Suppressor macrophage treated with lipopolysaccharide for 1 hour (primary cell): ENCODE data around the gene CAV2.

Experiments
- DNase-seq, 3 donors: peaks; one replicate each; pipeline ENCODE4 v3.0.0-alpha.2; 2020 to 2022

Gene CAV2

DNA sequence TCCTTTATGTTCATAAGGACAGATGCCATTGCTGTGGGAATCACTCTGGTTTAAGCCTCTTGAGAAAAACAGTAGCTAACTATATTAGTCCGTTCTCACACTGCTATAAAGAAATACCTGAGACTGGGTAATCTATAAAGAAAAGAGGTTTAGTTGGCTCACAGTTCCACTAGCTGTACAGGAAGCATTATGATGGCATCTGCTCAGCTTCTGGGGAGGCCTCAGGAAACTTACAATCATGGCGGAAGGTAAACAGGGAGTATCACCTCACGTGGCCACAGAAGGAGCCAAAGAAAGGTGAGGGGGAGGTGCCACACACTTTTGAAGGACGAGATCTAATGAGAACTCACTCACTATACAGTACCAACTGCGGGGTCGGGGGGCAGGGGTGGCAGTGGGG lies 2.9 kb upstream of the CAV2 start:
- DNase-seq = no peak

DNA sequence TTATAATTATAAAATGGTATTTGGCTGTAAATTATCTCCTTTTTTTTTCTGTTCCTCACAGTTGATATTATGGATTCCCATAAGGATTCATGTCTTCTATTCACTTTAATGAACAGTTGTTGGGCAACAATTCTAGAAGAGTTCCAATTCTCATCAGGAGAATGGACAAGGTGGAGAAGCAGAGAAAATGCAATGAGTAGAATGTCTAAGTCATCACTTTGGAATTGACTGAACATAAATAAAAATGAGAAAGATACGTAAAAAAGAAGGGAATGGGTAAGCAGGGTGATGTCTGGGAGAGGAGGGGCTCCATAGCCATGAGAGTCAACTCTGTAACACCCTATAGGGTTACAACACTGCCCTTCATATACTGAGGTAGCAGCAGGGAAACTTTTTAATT lies 1.8 kb upstream of the CAV2 start:
- DNase-seq = no peak

DNA sequence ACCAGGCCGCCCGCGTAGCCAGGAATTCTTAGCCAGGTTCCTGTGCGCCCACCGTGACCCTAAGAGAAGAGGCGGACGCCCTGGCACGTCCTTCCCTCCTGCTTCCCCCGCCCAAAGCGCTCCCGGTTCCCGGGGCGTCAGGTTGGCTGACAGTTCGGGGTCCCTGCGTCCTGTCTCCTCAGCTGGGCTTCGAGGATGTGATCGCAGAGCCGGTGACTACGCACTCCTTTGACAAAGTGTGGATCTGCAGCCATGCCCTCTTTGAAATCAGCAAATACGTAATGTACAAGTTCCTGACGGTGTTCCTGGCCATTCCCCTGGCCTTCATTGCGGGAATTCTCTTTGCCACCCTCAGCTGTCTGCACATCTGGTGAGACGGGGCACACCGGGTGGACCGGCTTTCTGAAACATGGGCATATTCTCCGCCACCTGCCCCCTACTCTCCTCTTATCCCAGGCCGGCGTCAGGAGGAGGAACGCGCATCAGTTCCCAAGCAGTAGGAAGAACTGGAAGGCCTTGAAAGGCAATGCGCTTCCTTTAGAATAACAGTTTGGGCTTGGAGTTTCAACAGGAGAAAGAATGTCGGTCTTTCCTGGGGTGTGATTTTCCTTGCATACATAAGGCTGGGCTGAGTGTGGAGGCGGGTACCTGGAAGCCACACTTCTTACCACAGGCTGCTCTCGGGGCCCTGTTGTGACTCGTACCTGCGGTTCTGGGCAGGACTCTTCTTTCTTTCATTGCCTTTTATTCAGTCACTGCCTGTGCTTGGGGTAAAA lies 728 bp downstream of the CAV2 start:
- peak in 1 of 3 donors; percentile 12 for DNase-seq

DNA sequence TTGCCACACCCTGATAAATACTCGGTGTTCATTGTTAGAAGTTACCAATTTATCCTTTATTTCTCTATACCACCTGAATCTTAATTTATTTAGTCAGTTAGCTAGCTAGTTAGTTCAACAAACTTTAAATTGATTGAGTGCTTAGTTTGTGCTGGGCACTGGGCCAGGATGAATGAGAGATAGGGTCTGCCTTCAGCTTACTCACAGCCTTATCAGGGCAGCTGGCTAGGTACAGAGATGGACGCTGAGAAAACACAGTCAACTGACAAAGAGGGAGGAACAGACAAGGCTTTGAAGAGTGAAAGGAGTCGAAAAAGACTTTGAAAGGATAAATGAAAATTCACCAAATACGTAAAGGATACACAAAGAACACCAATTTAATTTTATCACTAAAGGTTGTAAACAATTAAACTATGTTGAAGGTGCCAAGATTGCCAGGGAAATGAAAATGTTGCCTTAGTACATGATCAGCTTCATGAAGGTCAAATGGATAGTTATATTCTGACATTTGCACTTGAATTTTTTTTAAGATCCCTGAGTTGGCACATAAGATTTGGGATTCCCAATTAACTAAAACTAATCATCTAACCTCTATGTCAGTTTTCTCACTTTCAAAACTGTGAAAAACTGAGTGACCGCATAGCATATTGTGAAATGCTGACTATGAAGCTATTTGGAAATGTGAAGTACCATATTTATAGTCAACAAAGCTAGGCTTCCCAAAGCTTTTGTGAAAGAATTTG lies 2.1 kb downstream of the CAV2 start:
- DNase-seq = no peak

DNA sequence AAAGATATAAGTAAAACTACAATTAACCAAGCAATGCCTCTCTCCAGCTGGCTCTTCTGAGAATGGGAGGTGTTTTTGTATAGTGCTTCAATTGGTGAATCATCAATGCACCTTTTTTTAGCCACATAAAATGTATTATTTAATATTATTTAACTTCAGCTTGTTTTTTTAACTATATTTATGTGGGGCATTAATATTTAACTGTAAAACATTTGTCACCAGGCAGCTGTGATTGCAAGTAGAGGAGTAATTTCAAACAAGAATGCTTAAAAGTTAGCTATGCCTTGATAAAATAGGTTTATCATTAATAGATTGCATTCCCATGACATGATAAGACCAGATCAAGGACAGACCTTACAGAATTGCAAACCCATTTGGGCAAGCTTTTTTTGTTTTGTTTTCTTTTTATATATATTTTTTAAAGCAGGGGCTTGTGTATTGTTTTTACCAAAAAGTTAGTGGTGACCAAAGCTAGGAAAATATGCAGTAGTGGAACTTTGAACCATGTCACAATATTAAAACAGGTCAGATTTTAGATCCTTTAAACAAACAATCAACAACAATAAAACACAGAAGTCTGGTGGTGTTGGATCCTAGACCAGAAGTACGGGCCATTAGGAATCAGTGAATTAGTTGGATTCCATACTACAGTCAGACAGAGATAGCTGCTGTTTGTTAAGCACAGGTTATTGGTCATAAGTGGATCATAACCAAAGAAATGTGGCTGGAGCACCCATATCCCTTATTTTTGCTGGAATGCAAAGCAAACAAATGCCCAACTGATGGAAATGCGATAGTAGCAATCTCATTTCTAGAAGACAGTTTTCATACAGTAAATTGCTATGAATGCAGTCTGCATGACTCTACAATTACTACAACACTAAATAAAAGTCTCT lies 2.9 kb downstream of the CAV2 start:
- DNase-seq = no peak

DNA sequence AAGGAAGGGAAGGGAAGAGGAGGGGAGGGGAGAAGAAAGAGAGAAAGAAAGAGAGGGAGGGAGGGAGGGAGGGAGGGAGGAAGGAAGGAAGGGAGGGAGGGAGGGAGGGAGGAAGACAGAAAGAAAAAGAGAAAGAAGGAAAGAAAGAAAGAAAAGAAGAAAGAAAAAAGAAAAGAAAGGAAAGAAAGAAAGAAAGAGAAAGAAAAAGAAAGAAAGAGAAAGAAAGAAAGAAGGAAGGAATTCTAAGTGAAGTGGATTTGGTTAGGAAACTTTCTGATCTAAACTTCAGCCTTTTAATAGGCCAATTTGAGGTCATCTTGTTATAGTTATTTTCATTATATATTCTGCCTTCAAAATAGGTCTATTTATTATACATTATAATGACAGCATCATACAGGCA lies 4.3 kb downstream of the CAV2 start:
- DNase-seq = no peak

DNA sequence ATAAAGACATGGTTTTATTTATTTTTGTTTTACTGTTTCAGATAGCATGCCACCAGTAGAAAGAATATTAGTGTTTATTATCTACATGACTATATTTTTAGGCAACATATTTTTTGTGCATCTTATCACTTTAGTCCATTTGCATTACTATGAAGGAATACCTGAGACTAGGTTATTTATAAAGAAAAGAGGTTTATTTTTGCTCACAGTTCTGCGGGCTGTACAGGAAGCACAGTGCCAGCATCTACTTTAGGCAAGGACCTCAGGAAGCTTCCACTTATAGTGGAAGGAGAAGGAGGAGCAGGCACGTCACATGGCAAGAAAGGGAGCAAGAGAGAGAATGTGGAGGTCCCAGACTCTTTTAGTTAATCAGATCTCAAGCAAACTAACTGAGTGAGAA lies 5.7 kb downstream of the CAV2 start:
- no peak for DNase-seq

DNA sequence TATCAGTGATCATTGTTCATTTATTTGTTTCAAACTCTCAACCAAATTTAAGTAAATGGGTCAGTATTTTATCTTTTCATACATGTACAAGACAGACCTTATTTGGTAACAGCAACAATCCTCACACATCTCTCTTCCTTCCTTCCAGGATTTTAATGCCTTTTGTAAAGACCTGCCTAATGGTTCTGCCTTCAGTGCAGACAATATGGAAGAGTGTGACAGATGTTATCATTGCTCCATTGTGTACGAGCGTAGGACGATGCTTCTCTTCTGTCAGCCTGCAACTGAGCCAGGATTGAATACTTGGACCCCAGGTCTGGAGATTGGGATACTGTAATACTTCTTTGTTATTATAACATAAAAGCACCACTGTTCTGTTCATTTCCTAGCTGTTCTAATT lies 6.3 kb downstream of the CAV2 start:
- no peak for DNase-seq

DNA sequence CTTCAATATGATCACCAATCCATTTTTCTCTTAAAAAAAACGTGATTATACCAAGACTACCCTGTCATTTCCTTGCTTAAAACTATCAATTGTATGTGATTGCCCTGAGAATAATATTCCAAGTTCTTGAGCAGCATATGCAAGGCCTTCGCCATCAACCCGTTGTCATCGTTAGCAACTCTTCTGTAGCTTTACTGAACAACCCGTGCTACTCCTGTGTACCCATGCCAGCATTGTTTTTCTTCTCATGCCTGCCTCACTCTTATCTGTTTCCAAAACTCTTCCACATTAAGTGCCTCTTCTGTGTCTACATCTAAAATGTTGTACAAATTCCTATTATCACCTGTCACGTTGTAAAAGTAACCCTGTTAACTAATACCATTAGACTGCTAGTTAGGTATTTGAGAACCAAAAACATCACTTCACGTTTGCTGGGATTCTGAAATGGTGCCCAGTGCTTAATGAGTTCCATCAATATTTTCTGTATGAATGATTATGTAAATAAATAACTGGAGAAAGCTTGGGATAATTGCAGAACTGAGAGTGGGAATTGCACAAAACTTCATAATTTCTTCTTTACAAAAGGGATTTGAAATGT lies 10.5 kb downstream of the CAV2 start:
- no peak for DNase-seq

DNA sequence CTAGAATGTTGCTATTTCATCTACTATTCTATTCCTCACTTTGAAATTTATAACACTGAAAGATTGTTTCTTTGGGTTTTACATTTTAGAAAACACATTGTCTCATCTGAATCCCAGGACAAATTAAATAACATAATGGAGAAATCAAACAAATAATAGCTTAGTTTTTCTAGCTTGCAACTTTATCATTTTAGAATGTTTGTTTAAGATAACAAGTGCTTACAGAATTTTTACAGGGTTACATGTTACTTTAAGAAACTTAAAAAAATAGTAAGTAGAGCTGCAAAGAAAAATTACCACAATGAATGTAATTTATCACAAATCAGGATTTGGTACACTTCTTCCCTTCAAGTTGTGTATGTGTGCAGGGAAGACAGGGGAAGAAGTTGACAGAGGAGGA lies 11.3 kb downstream of the CAV2 start:
- no peak for DNase-seq

DNA sequence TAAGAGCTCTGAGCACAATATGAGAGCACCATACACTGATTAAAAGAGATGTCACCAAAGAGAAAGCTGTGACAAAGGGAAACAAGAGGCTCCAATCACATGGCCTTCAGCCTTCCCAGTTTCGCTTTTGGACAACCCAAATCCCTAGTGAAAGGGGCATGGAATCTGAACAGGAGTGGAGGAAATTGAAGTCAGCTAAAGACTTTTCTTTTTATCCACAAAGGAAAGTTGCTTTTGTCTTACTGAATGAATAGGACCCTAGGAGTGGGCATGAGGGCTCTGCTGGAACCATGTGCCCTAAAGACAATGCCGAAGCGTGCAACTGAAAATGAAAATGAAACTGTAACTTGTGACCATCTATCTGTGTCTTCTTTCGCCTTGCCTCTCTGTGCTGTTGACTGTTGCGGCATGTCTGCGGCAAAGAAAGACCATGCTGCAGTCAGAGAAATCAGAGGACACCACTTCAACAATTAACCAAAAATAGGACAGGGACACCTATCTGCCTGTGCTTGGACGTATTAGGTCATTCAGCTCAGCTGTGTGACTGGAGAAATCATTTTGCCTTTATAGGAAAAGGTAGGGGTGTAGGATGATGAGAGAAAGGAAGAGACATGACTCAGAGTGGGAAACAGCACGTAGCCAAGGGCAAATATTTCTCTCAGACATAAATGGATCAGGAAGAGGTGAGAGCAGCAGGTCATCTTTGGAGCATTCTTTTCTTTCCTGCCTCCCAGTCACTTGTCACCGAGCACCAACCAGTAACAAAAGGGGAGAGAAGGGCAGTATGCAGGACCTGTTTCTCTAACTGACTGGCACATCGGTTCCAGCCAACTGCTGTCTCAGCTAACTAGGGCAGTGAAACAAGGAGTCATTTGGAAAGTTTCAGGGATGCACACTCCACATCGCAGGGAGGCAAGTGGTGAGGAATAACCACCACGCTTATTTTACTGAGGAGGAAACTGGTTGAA lies 12.3 kb downstream of the CAV2 start:
- DNase-seq = peak in 2 of 3 donors; percentile 21 to 29

DNA sequence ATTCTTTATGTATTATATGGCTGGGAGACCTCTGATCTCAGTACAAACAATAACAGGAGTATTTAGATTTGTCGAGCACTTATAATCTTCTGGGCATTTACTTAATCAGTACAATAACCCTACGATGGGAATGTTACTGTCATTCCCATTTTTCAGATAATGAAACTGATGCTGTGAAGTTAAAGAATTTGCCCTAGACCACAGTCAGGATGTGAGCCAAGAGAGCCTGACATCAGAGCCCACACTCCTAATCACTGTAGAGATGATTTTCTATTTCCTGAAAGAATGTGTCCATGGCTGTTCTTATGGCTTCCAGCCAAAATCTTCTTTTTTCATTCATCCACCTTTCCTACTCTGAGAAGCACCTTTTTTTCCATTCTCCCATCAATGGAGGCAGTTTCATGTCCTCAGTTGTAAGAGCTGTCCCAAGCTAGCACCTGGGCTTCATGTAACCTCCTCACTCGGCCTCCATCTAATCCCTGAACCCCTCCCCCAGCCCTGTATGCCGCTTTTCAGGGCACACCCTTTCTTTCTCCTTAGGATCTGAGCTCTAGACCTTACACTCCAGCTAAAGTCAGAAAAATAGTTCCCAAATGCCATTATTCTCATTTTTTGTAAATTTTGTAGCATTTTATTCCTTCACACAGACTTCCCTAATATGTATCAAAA lies 13.1 kb downstream of the CAV2 start:
- DNase-seq = no peak

DNA sequence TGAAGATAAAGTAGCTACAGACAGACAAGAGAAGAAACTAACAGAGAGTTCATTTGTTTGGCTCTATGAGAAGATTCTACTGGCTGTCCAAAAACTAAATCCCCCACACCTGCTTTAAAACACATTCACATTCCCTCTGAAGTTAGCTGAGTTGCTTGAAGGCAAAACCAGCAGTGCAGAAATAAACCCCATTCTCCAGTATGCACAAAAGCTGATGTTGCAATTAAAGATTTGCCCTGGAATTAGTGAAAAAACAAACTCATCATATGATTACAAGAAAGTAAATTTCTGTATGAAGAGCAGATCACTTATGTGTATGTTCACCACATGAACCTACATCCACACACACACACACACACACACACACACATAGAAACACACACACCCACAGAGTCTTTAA lies 16.0 kb downstream of the CAV2 start:
- DNase-seq = no peak

DNA sequence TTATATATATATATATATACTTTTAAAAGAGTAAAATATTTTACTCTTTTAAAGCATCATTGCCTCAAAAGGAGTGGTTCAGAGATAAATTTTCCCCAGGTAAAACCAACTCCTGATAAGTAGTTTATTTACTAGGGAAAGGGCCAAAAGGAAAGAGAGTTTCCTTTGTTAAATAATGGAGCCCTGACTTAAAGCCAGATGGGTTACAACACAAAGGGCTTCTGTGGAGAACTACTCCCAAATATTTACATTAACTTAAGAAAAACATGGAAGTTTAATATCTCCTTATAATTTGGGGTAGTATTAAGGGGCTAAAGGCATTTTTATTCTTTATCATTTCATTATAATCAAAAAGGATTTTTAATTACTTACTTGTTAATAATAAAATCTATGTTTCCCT lies 16.8 kb downstream of the CAV2 start:
- DNase-seq = no peak

DNA sequence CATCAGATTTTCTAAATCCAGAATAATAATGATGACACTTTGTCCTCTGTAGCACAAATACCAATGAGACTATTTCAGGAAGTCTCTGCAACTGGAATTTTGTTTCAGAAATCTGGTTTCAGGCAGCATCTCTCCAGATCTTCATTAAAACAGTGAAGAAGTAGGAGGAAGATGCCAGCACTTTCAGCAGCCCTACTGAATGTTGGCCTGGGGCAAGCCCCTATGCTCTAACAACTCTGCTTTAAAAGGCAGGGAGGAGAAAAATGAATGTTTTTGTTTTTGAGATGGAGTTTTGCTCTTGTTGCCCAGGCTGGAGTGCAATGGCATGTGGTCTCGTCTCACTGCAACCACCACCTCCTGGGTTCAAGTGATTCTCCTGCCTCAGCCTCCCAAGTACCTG lies 18.1 kb downstream of the CAV2 start:
- DNase-seq = no peak

DNA sequence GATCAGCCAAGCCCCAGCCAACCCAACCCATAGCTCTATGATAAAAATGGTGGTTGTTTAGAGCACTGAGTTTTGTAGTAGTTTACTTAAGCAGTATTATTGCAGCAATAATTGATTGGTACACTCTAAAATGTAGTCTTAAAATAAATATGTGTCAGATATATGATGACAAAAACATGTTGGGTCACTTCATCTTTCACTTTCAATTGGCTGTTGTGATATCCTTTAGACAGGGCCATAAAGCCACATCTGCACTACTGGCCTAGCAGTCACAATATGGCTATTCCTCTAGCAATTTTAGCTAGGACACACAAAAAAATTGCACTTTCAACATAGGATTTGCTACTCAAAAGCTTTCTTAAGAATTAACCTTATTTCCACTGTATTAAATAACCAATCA lies 19.4 kb downstream of the CAV2 start:
- no peak for DNase-seq

DNA sequence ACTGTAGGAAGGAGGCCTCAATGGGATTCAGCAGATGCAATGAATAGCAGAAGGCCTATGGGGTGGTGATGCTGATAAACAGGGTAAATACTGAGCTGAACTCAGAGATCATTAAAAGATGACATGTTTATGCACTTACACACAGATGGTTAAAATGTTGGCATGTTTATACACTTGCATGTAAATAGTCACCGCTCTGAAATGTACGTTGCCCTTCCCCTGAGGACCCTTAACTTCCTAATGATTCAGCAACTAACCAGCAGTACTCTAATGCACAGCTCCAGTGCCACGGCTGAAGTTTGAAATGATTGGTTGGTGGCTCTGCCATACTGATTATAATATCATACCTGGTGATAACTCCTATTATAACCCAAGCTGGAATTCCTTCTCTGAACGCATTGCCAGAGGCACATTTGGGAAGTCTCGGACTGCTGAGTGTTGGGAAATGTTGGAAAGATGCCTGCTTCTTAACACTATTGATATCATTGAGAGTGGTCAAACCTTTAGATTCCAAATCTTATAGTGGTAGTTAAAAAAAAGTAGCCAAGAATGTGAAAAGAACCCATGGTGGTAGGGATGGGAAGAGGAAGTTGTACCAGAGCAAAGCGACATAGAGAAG lies 21.6 kb downstream of the CAV2 start:
- DNase-seq = no peak

DNA sequence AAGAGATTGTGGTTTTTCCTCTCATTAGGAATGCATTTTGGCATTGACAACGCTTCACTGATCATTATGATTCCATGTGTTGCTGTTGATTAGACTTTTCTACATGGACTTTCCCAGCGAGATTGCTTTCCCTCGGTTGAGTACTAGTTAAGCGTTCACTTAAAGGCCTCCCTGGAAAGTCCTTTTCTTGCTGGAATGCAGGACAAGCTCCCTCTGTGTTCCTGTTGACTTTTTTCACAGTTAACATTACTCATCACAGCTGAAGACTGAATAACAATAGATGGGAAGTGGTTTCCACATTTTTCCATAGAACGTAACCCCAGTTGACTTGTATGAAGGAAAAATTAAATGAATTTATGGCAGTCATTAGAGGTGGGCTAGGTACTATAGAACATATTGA lies 22.7 kb downstream of the CAV2 start:
- DNase-seq = no peak

DNA sequence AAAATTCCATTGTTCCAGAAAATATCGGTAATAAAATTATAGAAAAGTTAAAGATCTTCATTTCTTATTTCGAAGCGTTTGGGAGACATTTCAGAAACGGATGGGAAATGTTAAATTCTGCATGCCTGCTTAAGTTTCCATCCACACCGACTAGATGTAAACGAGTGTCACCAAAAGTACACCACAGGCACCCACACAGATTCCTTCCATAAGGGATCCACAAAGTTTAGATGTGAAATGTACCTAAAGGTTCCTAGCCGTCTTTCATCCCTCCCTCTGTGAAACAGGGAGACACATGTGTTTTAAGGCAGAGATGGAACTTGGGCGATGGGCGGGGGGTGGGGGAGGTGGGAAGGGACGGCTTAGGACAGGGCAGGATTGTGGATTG lies 24.7 kb downstream of the CAV2 start:
- DNase-seq = no peak

DNA sequence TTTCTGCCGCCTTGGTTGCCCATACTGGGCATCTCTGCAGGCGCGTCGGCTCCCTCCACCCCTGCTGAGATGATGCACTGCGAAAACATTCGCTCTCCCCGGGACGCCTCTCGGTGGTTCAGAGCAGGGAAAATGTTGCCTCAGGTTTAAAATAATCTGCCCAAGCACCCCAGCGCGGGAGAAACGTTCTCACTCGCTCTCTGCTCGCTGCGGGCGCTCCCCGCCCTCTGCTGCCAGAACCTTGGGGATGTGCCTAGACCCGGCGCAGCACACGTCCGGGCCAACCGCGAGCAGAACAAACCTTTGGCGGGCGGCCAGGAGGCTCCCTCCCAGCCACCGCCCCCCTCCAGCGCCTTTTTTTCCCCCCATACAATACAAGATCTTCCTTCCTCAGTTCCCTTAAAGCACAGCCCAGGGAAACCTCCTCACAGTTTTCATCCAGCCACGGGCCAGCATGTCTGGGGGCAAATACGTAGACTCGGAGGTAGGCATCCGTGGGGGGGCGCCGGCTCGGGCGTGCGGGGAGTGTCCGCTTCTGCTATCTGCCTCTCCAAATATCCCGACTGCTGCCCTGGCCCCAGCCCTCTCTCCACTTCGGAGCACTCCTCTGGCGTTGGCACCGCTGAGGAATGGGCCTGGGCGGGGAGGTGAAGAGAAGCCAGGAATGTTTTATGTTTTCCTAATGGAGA lies 25.2 kb downstream of the CAV2 start, which contains the start of gene CAV1:
Gene CAV1 (plus strand): TSS at position 428 of the 689 bp plus-strand sequence. CDS start 27 bp downstream, at position 455.
- peak in 2 of 3 donors; percentile 22 to 34 for DNase-seq
